H1 (cell line): Measurements from ENCODE around the gene KDR. TPM values are rescaled to one million over a fixed set of nuclear protein-coding genes. Genes with fewer than 3 reads are reported as not detected.

Experiments used
- CTCF ChIA-PET: fragments of 300-600 bp; sonication (Branson Sonifier 250); formaldehyde crosslinking; loops from one replicate; lab custom pipeline; 2021; ENCODE audit not compliant: partially characterized antibody; lab: Charles Lee
- POLR2A ChIA-PET: fragments of 300-600 bp; sonication (Branson Sonifier 250); formaldehyde crosslinking; loops from one replicate; lab custom pipeline; 2021; ENCODE audit warnings: inconsistent platforms; ENCODE audit not compliant: partially characterized antibody; lab: Charles Lee
- DNase-seq, 2 experiments: peaks; one replicate each; pipeline versions ENCODE4 v3.0.0 to v3.0.0-alpha.2; 2010 to 2022; ENCODE audit warnings: low spot score in 2 of 2, low read depth in 1 of 2, mixed read lengths in 1 of 2
- FAIRE-seq: peaks from 2 replicates; lab custom pipeline; 2011; peaks lifted over from hg19 to GRCh38; lab: Jason Lieb, UNC
- H2AFZ ChIP-seq: 2 replicates; pipeline ENCODE4 v1.8.1; 2012; ENCODE audit warnings: low read length, inconsistent platforms
- H2AK5ac ChIP-seq: 2 replicates; pipeline ENCODE4 v1.6.1; 2013; ENCODE audit warnings: low read depth, low read length
- H2BK120ac ChIP-seq: replicated peaks from 2 replicates; pipeline ENCODE3; 2013; ENCODE audit warnings: low read depth, low read length, inconsistent platforms
- H2BK12ac ChIP-seq: 2 replicates; pipeline ENCODE4 v1.6.1; 2013; ENCODE audit warnings: low read depth, low read length
- H2BK15ac ChIP-seq: 2 replicates; pipeline ENCODE4 v1.6.1; 2013; ENCODE audit warnings: low read length
- H2BK20ac ChIP-seq: 2 replicates; pipeline ENCODE4 v1.6.1; 2013; ENCODE audit warnings: low read length
- H2BK5ac ChIP-seq: 2 replicates; pipeline ENCODE4 v1.6.1; 2013; ENCODE audit warnings: low read depth, low read length
- H3K14ac ChIP-seq: 2 replicates; pipeline ENCODE4 v1.6.1; 2013; ENCODE audit warnings: inconsistent platforms; ENCODE audit not compliant: insufficient read length
- H3K18ac ChIP-seq: 2 replicates; pipeline ENCODE4 v1.6.1; 2013; ENCODE audit warnings: low read length; ENCODE audit errors: extremely low read depth
- H3K23ac ChIP-seq: 2 replicates; pipeline ENCODE4 v1.6.1; 2013; ENCODE audit warnings: inconsistent platforms; ENCODE audit not compliant: insufficient read length
- H3K23me2 ChIP-seq: 2 replicates; pipeline ENCODE4 v1.6.1; 2013; ENCODE audit warnings: low read depth, low read length
- H3K27ac ChIP-seq: 2 replicates; pipeline ENCODE4 v1.6.1; 2011; ENCODE audit warnings: low read depth, low read length, inconsistent platforms
- H3K27me3 ChIP-seq, 4 experiments: replicated peaks in 1 of 4; 1 replicate in 1 of 4; 2 replicates in 3 of 4; pipeline versions ENCODE4 v1.6.1 to v1.8.1; 2011 to 2013; ENCODE audit warnings: low read length in 3 of 4, mild to moderate bottlenecking in 3 of 4, inconsistent platforms in 2 of 4, mixed read lengths in 2 of 4, moderate library complexity in 1 of 4; ENCODE audit not compliant: control insufficient read depth in 3 of 4, insufficient read depth in 3 of 4; ENCODE audit errors: extremely low read depth in 1 of 4
- H3K36me3 ChIP-seq, 4 experiments: 2 replicates each; pipeline versions ENCODE4 v1.6.1 to v1.8.1; 2011 to 2013; ENCODE audit warnings: mild to moderate bottlenecking in 4 of 4, low read length in 3 of 4, moderate library complexity in 2 of 4, control low read depth in 1 of 4, inconsistent platforms in 1 of 4; ENCODE audit not compliant: insufficient read depth in 4 of 4, control insufficient read depth in 2 of 4
- H3K4ac ChIP-seq: replicated peaks from 2 replicates; pipeline ENCODE3; 2013; ENCODE audit warnings: low read length, low read depth, mixed read lengths, inconsistent platforms; ENCODE audit not compliant: insufficient read length
- H3K4me1 ChIP-seq, 4 experiments: replicated peaks in 1 of 4; 1 replicate in 1 of 4; 2 replicates in 3 of 4; pipeline versions ENCODE4 v1.6.1 to v1.8.1; 2011 to 2013; ENCODE audit warnings: low read length in 3 of 4, inconsistent platforms in 2 of 4, mixed read lengths in 1 of 4; ENCODE audit not compliant: insufficient read depth in 4 of 4, control insufficient read depth in 3 of 4
- H3K4me2 ChIP-seq, 2 experiments: 2 replicates each; pipeline versions ENCODE4 v1.6.1 to v1.8.1; 2011 to 2013; ENCODE audit warnings: low read depth in 2 of 2, low read length in 2 of 2, control low read depth in 1 of 2, inconsistent platforms in 1 of 2, mild to moderate bottlenecking in 1 of 2; ENCODE audit not compliant: insufficient read depth in 1 of 2
- H3K4me3 ChIP-seq, 4 experiments: fragments of 200-600, 300-600 bp in 1 of 4; sonication (generic), shearing (Covaris generic), sonication (Bioruptor Twin) in 1 of 4; 2 replicates each; pipeline versions ENCODE4 v1.5.1 to v1.8.1; 2011 to 2016; ENCODE audit warnings: low read length in 4 of 4, low read depth in 3 of 4, control low read depth in 2 of 4, inconsistent platforms in 2 of 4, mild to moderate bottlenecking in 2 of 4, mixed read lengths in 1 of 4, moderate library complexity in 1 of 4; ENCODE audit not compliant: insufficient read depth in 2 of 4; ENCODE audit errors: extremely low read depth in 1 of 4
- H3K56ac ChIP-seq: replicated peaks from 2 replicates; pipeline ENCODE3; 2013; ENCODE audit warnings: low read depth, mild to moderate bottlenecking, mixed read lengths, low read length, inconsistent platforms; ENCODE audit not compliant: insufficient read length
- H3K79me1 ChIP-seq: 2 replicates; pipeline ENCODE4 v1.6.1; 2013; ENCODE audit warnings: low read depth, low read length, control low read depth
- H3K79me2 ChIP-seq, 2 experiments: 2 replicates each; pipeline versions ENCODE4 v1.6.1 to v1.8.1; 2012 to 2013; ENCODE audit warnings: low read length in 2 of 2, mild to moderate bottlenecking in 2 of 2, inconsistent platforms in 1 of 2; ENCODE audit not compliant: insufficient read depth in 2 of 2, control insufficient read depth in 1 of 2
- H3K9ac ChIP-seq, 4 experiments: replicated peaks in 1 of 4; 1 replicate in 1 of 4; 2 replicates in 3 of 4; pipeline versions ENCODE4 v1.6.1 to v1.8.1; 2011 to 2013; ENCODE audit warnings: low read depth in 3 of 4, low read length in 3 of 4, control low read depth in 2 of 4, mild to moderate bottlenecking in 2 of 4, moderate library complexity in 2 of 4, inconsistent platforms in 1 of 4; ENCODE audit errors: extremely low read depth in 1 of 4
- H3K9me3 ChIP-seq, 2 experiments: 2 replicates each; pipeline versions ENCODE4 v1.6.1 to v1.8.1; 2012 to 2013; ENCODE audit warnings: mild to moderate bottlenecking in 2 of 2, moderate library complexity in 2 of 2, control low read depth in 1 of 2, inconsistent platforms in 1 of 2, low read depth in 1 of 2, low read length in 1 of 2, mixed read lengths in 1 of 2; ENCODE audit not compliant: insufficient read depth in 2 of 2
- H4K20me1 ChIP-seq, 2 experiments: replicated peaks in 1 of 2; 2 replicates each; pipeline versions ENCODE3 to v1.8.1; 2011 to 2013; ENCODE audit warnings: inconsistent platforms in 2 of 2, low read length in 2 of 2, mild to moderate bottlenecking in 1 of 2; ENCODE audit not compliant: insufficient read depth in 2 of 2, control insufficient read depth in 1 of 2
- H4K5ac ChIP-seq: 2 replicates; pipeline ENCODE4 v1.6.1; 2013; ENCODE audit warnings: low read length, low read depth, mixed read lengths, inconsistent platforms; ENCODE audit not compliant: insufficient read length
- H4K8ac ChIP-seq: 2 replicates; pipeline ENCODE4 v1.8.0; 2013; ENCODE audit warnings: mild to moderate bottlenecking, moderate library complexity, low read length, inconsistent platforms; ENCODE audit not compliant: insufficient read depth; ENCODE audit errors: extremely low read depth
- H4K91ac ChIP-seq: replicated peaks from 2 replicates; pipeline ENCODE3; 2013; ENCODE audit warnings: low read length, mixed read lengths, inconsistent platforms; ENCODE audit not compliant: insufficient read length
- CHD2 ChIP-seq: IDR thresholded peaks from 2 replicates; pipeline ENCODE4 v1.6.1; 2012; ENCODE audit warnings: low read length, improper control_type of control experiment
- CTCF ChIP-seq, 3 experiments: IDR thresholded peaks; 1 replicate in 2 of 3; 2 replicates in 1 of 3; pipeline versions ENCODE4 v1.5.1 to v1.6.1; 2011; ENCODE audit warnings: low read length in 3 of 3, mild to moderate bottlenecking in 3 of 3, inconsistent platforms in 2 of 3, low read depth in 1 of 3, moderate library complexity in 1 of 3; ENCODE audit not compliant: insufficient read depth in 1 of 3; ENCODE audit errors: control extremely low read depth in 1 of 3
- EZH2 ChIP-seq: fragments of 200-600 bp; sonication (generic); IDR thresholded peaks from 2 replicates; pipeline ENCODE4 v1.7.1; 2012; ENCODE audit warnings: low read depth, mild to moderate bottlenecking, moderate library complexity, low read length, inconsistent platforms; ENCODE audit not compliant: severe bottlenecking
- GABPA ChIP-seq: IDR thresholded peaks from 2 replicates; pipeline ENCODE4 v1.6.1; 2011; ENCODE audit warnings: mild to moderate bottlenecking, low read length, moderate library complexity, borderline replicate concordance; ENCODE audit not compliant: insufficient read depth
- POU5F1 ChIP-seq: IDR thresholded peaks from 2 replicates; pipeline ENCODE4 v1.6.1; 2011; ENCODE audit warnings: low read depth, mild to moderate bottlenecking, low read length, moderate library complexity
- RFX5 ChIP-seq: IDR thresholded peaks from 2 replicates; pipeline ENCODE4 v1.6.1; 2011; ENCODE audit warnings: low read depth, low read length, improper control_type of control experiment, borderline replicate concordance
- RNF2 ChIP-seq: fragments of 200-900, 300-1000 bp; sonication (generic); IDR thresholded peaks from 2 replicates; pipeline ENCODE4 v1.7.1; 2016; ENCODE audit warnings: borderline replicate concordance, low read depth, mild to moderate bottlenecking, antibody characterized with exemption, low read length; ENCODE audit not compliant: poor library complexity, severe bottlenecking; ENCODE audit errors: missing control alignments
- SP4 ChIP-seq: IDR thresholded peaks from 2 replicates; pipeline ENCODE4 v1.6.1; 2012; ENCODE audit warnings: low read length, inconsistent platforms
- TAF7 ChIP-seq: optimal IDR thresholded peaks from 2 replicates; pipeline ENCODE3; 2011; ENCODE audit warnings: low read depth, mild to moderate bottlenecking, inconsistent platforms, low read length, moderate library complexity, borderline replicate concordance
- WGBS, 2 experiments: shearing (Covaris generic) in 1 of 2; methylation state at CpG; one replicate each; pipeline versions ENCODE4 v1.1.6 to v1.1.7; 2013 to 2015; ENCODE audit warnings: low lambda C conversion rate in 2 of 2, mixed read lengths in 2 of 2, inconsistent platforms in 1 of 2, low coverage in 1 of 2, missing lambda C conversion rate in 1 of 2; ENCODE audit not compliant: insufficient replicate concordance in 2 of 2, insufficient coverage in 1 of 2, insufficient read length in 1 of 2; ENCODE audit errors: extremely low coverage in 1 of 2, missing lambda C conversion rate in 1 of 2; 5-methylcytosine and 5-hydroxymethylcytosine counted together
- polyA plus RNA-seq, 7 experiments: library from polyadenylated mRNA; depleted of rRNA in 3 of 7; stranded (reverse) in 5 of 7; unstranded in 2 of 7; fragments of >200 nt in 5 of 7; fragments of 200-250 nt in 2 of 7; gene quantifications; 1 replicate in 5 of 7; 2 replicates in 1 of 7; 4 replicates in 1 of 7; pipeline versions ENCODE4 v1.2.1 to v1.2.3, GENCODE V29; 2011 to 2013; ENCODE audit warnings: missing spikeins in 2 of 7, mixed read lengths in 2 of 7
- total RNA-seq: library from RNA; stranded (reverse); fragmentation: NEBNext Ultra II Directional; extraction: Animal tissue kit (Norgen Biotek cat#: 25700); gene quantifications from 2 replicates; pipeline ENCODE4 v1.2.1, GENCODE V29; 2021

Gene KDR
- total and polyA plus RNA-seq, 2 of the 8 experiments (the other 6 are each of a cell fraction or from before 2014, with no cell fraction given) = 69.3 to 106 TPM

GRCh38 chr4:55157559-55158277, 32.3 kb upstream of the KDR start:
- H4K5ac ChIP-seq = no peak overlapping the region
- H3K79me1 ChIP-seq = no peaks in the 10 kb centered on the region
- no peaks in the 10 kb centered on the region for H3K79me2 ChIP-seq
- H3K4me3 ChIP-seq = no peak overlapping the region
- FAIRE-seq = no peak
- no peak overlapping the region for H2BK20ac ChIP-seq
- peak overlapping the region; percentile 67 for H4K91ac ChIP-seq
- ChIA-PET POLR2A (no interaction called here), CTCF (interaction anchor here (1.0 to 4.5 kb wide), 2 partner anchors 19 to 27 kb away, joined by 3 to 25 read pairs; no protein-coding TSS in a partner anchor)
- H3K4ac ChIP-seq = no peak overlapping the region
- no peak overlapping the region for H3K9ac ChIP-seq
- H2AFZ ChIP-seq = peak overlapping the region; percentile 77
- DNase-seq = peak in 1 of 2 experiments; percentile 55
- no peak overlapping the region for H3K18ac ChIP-seq
- no peak overlapping the region for H2AK5ac ChIP-seq
- no peaks in the 10 kb centered on the region for H3K23me2 ChIP-seq
- no peaks in the 10 kb centered on the region for H4K20me1 ChIP-seq
- no peak overlapping the region for H3K56ac ChIP-seq
- H2BK15ac ChIP-seq = 0 out of 2 replicates have a peak overlapping the region, but pooled peaks have one; percentile 47
- no peak overlapping the region for H3K27ac ChIP-seq
- H3K14ac ChIP-seq = no peak overlapping the region
- H3K27me3 ChIP-seq = peaks cover 0 to 1% (median 0%) of the 10 kb centered on the region in 4 experiments; a peak in 1 of 7 replicates
- peak overlapping the region in 1 of 2 experiments; percentile 36; a peak in 2 of 4 replicates for H3K4me2 ChIP-seq
- H3K9me3 ChIP-seq = no peaks in the 10 kb centered on the region
- H3K4me1 ChIP-seq = peaks cover 0 to 2% (median 0%) of the 10 kb centered on the region in 4 experiments; a peak in 1 of 7 replicates
- no peak overlapping the region for H2BK120ac ChIP-seq
- H2BK5ac ChIP-seq = no peak overlapping the region
- peak overlapping the region; percentile 86; the same call in 1 of the 2 replicates for H4K8ac ChIP-seq
- 88% methylated on average over 37 of the region's 45 CpGs; no CpG with 5 or more reads in 1 of the 2 experiments for WGBS, 2 experiments
- no peak overlapping the region for H2BK12ac ChIP-seq
- H3K23ac ChIP-seq = no peak overlapping the region
- no peaks in the 10 kb centered on the region for H3K36me3 ChIP-seq
- TF ChIP-seq CTCF (IDR thresholded peaks at IDR 0.05; ENCODE audit: control extremely low read depth in 1 of 3, insufficient read depth in 1 of 3, low read depth in 1 of 3, low read length in 3 of 3) = no peak
- TF ChIP-seq RFX5 = no peak
- TF ChIP-seq RNF2 = no peak
- TF ChIP-seq EZH2 = no peak
- no peak for TF ChIP-seq TAF7
- no peak for TF ChIP-seq SP4
- no peak for TF ChIP-seq GABPA
- TF ChIP-seq POU5F1 = no peak
- TF ChIP-seq CHD2 = no peak
